HepG2 (cell line): Measurements from ENCODE around the gene ACTN3. TPM values are rescaled to one million over a fixed set of nuclear protein-coding genes. Genes with fewer than 3 reads are reported as not detected.

Source experiments
- CBX5 ChIP-seq: sonication (generic); formaldehyde crosslinking; IDR thresholded peaks from 2 replicates; pipeline ENCODE4 v1.4.0; 2020; ENCODE audit warnings: missing genetic modification reagents, borderline replicate concordance
- CREM ChIP-seq, 2 experiments: sonication (generic) in 1 of 2; formaldehyde crosslinking in 1 of 2; IDR thresholded peaks; 2 replicates each; pipeline versions ENCODE4 v1.4.0 to v1.6.1; 2016 to 2020; ENCODE audit warnings: antibody characterized with exemption in 1 of 2, mild to moderate bottlenecking in 1 of 2, missing genetic modification reagents in 1 of 2
- CSRNP1 ChIP-seq: sonication (generic); formaldehyde crosslinking; IDR thresholded peaks from 2 replicates; pipeline ENCODE4 v1.8.1; 2023; ENCODE audit warnings: mild to moderate bottlenecking, missing genetic modification reagents
- KDM5A ChIP-seq: fragments of 200-600 bp; sonication (generic); IDR thresholded peaks from 2 replicates; pipeline ENCODE4 v1.7.0; 2018; ENCODE audit warnings: antibody characterized with exemption, mild to moderate bottlenecking, low read length, borderline replicate concordance
- MBD4 ChIP-seq: IDR thresholded peaks from 2 replicates; pipeline ENCODE4 v1.6.1; 2012; ENCODE audit warnings: low read length, inconsistent platforms, borderline replicate concordance
- NCOR1 ChIP-seq: fragments of 200-600 bp; sonication (generic); IDR thresholded peaks from 2 replicates; pipeline ENCODE4 v1.7.0; 2017; ENCODE audit warnings: antibody characterized with exemption, low read length, borderline replicate concordance
- NFE2L1 ChIP-seq: sonication (generic); formaldehyde crosslinking; IDR thresholded peaks from 2 replicates; pipeline ENCODE4 v1.4.0; 2020; ENCODE audit warnings: missing genetic modification reagents, mild to moderate bottlenecking, borderline replicate concordance
- PHB2 ChIP-seq: fragments of 450-650 bp; IDR thresholded peaks from 2 replicates; pipeline ENCODE4 v1.6.1; 2018; ENCODE audit not compliant: partially characterized antibody
- POLR2G ChIP-seq: fragments of 200-400 bp; formaldehyde crosslinking; IDR thresholded peaks from 2 replicates; pipeline ENCODE4 v1.6.1; 2018; ENCODE audit warnings: mild to moderate bottlenecking, low read depth, low read length, moderate library complexity
- SAP130 ChIP-seq: IDR thresholded peaks from 2 replicates; pipeline ENCODE4 v1.6.1; 2016; ENCODE audit warnings: low read depth
- TFE3 ChIP-seq: IDR thresholded peaks from 2 replicates; pipeline ENCODE4 v1.6.1; 2016
- THYN1 ChIP-seq: sonication (generic); formaldehyde crosslinking; IDR thresholded peaks from 2 replicates; pipeline ENCODE4 v1.8.1; 2023; ENCODE audit warnings: low read depth, mild to moderate bottlenecking, moderate library complexity, missing genetic modification reagents, borderline replicate concordance
- ZNF577 ChIP-seq: sonication (generic); formaldehyde crosslinking; IDR thresholded peaks from 2 replicates; pipeline ENCODE4 v1.4.0; 2020; ENCODE audit warnings: mild to moderate bottlenecking, low read depth, missing genetic modification reagents, borderline replicate concordance
- ZSCAN20 ChIP-seq: sonication (generic); formaldehyde crosslinking; IDR thresholded peaks from 2 replicates; pipeline ENCODE4 v1.4.0; 2020; ENCODE audit warnings: missing genetic modification reagents, mild to moderate bottlenecking, borderline replicate concordance
- polyA plus RNA-seq, 8 experiments: library from polyadenylated mRNA; depleted of rRNA in 3 of 8; stranded (reverse) in 7 of 8; unstranded in 1 of 8; fragments of >200 nt; fragmentation: Illumina TruSeq in 4 of 8; extraction: Trizol in 4 of 8; gene quantifications; 2 replicates each; pipeline versions ENCODE4 v1.2.1 to v1.2.3, GENCODE V29; 2011 to 2016; ENCODE audit warnings: low read depth in 4 of 8, missing spikeins in 1 of 8, mixed read lengths in 1 of 8; ENCODE audit not compliant: insufficient read depth in 1 of 8
- total RNA-seq, 5 experiments: library from RNA; depleted of rRNA; stranded (reverse); fragments of >200 nt; fragmentation: Illumina TruSeq; extraction: Trizol; gene quantifications; 2 replicates each; pipeline ENCODE4 v1.2.3, GENCODE V29; 2016; ENCODE audit warnings: low read depth in 1 of 5
- TF ChIP-seq, protein P1 (sequence below): sonication (generic); formaldehyde crosslinking; IDR thresholded peaks from 2 replicates; pipeline ENCODE4 v1.8.0; 2022; ENCODE audit warnings: low read depth, missing genetic modification reagents
- TF ChIP-seq, protein P2 (sequence below): sonication (generic); formaldehyde crosslinking; IDR thresholded peaks from 2 replicates; pipeline ENCODE4 v1.8.1; 2023; ENCODE audit warnings: mild to moderate bottlenecking, missing genetic modification reagents, borderline replicate concordance
- TF ChIP-seq, protein P3 (sequence below): sonication (generic); formaldehyde crosslinking; IDR thresholded peaks from 2 replicates; pipeline ENCODE4 v1.9.0; 2021; ENCODE audit warnings: mild to moderate bottlenecking, missing genetic modification reagents

Gene ACTN3
- total and polyA plus RNA-seq, 2 of the 13 experiments (the other 11 are each of a cell fraction or from before 2014, with no cell fraction given): 0.04 to 0.09 TPM

DNA sequence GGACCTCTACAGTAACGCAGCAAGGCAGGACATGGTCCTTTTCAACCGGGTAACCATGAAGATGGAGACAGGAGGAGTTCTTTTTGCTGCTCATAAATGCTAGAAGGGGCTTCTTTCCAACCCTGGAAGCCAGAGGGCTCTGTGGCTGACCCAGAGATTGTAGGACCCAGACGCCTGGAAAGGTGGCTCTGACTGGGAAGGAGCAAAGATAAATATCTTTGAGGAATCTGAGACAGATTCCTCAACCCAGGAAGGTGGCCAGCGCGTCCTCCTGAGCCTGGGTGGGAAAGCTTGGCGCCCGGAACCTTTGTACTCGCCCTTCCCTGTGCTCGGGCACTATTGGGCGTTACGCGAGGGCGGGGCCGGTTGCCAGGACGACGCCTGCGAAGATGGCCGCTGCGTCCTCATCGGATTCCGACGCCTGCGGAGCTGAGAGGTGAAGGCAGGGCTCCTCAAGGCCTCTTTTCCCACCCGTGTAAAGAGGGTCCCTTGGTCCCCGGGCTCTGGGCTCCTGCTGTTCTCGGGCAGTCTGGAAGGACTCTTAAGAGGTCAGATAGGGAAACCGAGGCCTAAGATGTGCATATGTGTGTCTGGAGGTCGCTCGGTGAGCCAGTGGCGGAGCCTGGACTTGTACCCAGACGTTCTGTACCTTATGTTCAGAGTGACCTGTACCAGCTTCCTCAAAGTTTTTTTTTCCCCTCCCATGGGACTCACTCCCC lies 36.3 kb upstream of the ACTN3 start, which contains the start of gene BBS1 (continued):
- TF ChIP-seq, protein P1, sequence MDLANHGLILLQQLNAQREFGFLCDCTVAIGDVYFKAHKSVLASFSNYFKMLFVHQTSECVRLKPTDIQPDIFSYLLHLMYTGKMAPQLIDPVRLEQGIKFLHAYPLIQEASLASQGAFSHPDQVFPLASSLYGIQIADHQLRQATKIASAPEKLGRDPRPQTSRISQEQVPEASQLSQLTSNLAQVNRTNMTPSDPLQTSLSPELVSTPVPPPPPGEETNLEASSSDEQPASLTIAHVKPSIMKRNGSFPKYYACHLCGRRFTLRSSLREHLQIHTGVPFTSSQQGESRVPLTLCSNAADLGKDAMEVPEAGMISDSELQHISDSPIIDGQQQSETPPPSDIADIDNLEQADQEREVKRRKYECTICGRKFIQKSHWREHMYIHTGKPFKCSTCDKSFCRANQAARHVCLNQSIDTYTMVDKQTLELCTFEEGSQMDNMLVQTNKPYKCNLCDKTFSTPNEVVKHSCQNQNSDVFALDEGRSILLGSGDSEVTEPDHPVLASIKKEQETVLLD: no peak
- TF ChIP-seq, protein P2, sequence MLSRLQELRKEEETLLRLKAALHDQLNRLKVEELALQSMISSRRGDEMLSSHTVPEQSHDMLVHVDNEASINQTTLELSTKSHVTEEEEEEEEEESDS: no peak
- TF ChIP-seq, protein P3, sequence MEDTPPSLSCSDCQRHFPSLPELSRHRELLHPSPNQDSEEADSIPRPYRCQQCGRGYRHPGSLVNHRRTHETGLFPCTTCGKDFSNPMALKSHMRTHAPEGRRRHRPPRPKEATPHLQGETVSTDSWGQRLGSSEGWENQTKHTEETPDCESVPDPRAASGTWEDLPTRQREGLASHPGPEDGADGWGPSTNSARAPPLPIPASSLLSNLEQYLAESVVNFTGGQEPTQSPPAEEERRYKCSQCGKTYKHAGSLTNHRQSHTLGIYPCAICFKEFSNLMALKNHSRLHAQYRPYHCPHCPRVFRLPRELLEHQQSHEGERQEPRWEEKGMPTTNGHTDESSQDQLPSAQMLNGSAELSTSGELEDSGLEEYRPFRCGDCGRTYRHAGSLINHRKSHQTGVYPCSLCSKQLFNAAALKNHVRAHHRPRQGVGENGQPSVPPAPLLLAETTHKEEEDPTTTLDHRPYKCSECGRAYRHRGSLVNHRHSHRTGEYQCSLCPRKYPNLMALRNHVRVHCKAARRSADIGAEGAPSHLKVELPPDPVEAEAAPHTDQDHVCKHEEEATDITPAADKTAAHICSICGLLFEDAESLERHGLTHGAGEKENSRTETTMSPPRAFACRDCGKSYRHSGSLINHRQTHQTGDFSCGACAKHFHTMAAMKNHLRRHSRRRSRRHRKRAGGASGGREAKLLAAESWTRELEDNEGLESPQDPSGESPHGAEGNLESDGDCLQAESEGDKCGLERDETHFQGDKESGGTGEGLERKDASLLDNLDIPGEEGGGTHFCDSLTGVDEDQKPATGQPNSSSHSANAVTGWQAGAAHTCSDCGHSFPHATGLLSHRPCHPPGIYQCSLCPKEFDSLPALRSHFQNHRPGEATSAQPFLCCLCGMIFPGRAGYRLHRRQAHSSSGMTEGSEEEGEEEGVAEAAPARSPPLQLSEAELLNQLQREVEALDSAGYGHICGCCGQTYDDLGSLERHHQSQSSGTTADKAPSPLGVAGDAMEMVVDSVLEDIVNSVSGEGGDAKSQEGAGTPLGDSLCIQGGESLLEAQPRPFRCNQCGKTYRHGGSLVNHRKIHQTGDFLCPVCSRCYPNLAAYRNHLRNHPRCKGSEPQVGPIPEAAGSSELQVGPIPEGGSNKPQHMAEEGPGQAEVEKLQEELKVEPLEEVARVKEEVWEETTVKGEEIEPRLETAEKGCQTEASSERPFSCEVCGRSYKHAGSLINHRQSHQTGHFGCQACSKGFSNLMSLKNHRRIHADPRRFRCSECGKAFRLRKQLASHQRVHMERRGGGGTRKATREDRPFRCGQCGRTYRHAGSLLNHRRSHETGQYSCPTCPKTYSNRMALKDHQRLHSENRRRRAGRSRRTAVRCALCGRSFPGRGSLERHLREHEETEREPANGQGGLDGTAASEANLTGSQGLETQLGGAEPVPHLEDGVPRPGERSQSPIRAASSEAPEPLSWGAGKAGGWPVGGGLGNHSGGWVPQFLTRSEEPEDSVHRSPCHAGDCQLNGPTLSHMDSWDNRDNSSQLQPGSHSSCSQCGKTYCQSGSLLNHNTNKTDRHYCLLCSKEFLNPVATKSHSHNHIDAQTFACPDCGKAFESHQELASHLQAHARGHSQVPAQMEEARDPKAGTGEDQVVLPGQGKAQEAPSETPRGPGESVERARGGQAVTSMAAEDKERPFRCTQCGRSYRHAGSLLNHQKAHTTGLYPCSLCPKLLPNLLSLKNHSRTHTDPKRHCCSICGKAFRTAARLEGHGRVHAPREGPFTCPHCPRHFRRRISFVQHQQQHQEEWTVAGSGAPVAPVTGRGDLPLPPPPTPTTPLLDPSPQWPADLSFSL (CRISPR knock-in tag): no peak
- TF ChIP-seq CSRNP1 (CRISPR knock-in tag): no peak
- peak; percentile 97 for TF ChIP-seq KDM5A
- TF ChIP-seq NFE2L1 (CRISPR knock-in tag): 0 out of 2 replicates have a peak, but pooled peaks have one; percentile 21
- TF ChIP-seq NCOR1: 0 out of 2 replicates have a peak, but pooled peaks have one; percentile 6
- TF ChIP-seq CBX5: peak; percentile 49; the same call in 1 of the 2 replicates
- TF ChIP-seq CREM (IDR thresholded peaks at IDR 0.05): peak; percentile 28; the same call in 1 of the 2 replicates
- TF ChIP-seq CREM (CRISPR knock-in tag; IDR thresholded peaks at IDR 0.05): no peak
- TF ChIP-seq POLR2G: peak; percentile 84
- no peak for TF ChIP-seq PHB2
- TF ChIP-seq SAP130 (CRISPR knock-in tag): peak; percentile 96
- TF ChIP-seq TFE3 (CRISPR knock-in tag): no peak
- no peak for TF ChIP-seq MBD4
- no peak for TF ChIP-seq ZNF577 (CRISPR knock-in tag)
- no peak for TF ChIP-seq THYN1
- TF ChIP-seq ZSCAN20 (CRISPR knock-in tag): no peak
